Right lung (tissue), 10 donors: ENCODE data around the gene NBPF9. TPM values are rescaled to one million over a fixed set of nuclear protein-coding genes. Genes with fewer than 3 reads are reported as not detected.
"Not testable (repeated sequence)": the region's sequence is repeated elsewhere in the genome, so short reads cannot be mapped to it uniquely, and the experiment has no call there.

ENCODE experiments used
- DNase-seq, 2 donors: peaks; one replicate each; pipeline ENCODE4 v3.0.0-alpha.2; 2013
- long read RNA-seq, 8 donors: transcript quantifications; one replicate each; lab custom pipeline, GENCODE V29; 2026
- polyA plus RNA-seq, 5 donors: library from polyadenylated mRNA; unstranded; fragments of 120-200 nt; gene quantifications; one replicate each; pipeline versions ENCODE4 v1.2.1 to v1.2.3, GENCODE V29; 2013; ENCODE audit warnings: inconsistent platforms in 1 of 5, low replicate concordance in 1 of 5; ENCODE audit not compliant: insufficient read length in 5 of 5, insufficient read depth in 1 of 5

Gene NBPF9
- 10 to 100 TPM; 44.8 to 64.4 (median 53.5) TPM for polyA plus RNA-seq
- long read RNA-seq, donor 1, partial matches to known transcripts: 14 of 14 reads
- long read RNA-seq, donor 1, other reads (novel, unspliced or antisense): 0 of 14 reads
- long read RNA-seq, donor 2: 0 reads
- long read RNA-seq, donor 3: 0 reads
- long read RNA-seq, donor 4: 0 reads
- long read RNA-seq, donor 5, full-length matches to known transcripts: 1 of 1 reads
- long read RNA-seq, donor 5, partial matches to known transcripts: 0 of 1 reads
- long read RNA-seq, donor 5, other reads (novel, unspliced or antisense): 0 of 1 reads
- long read RNA-seq, donor 6: 0 reads
- long read RNA-seq, donor 7: 0 reads
- long read RNA-seq, donor 8: 0 reads

DNA sequence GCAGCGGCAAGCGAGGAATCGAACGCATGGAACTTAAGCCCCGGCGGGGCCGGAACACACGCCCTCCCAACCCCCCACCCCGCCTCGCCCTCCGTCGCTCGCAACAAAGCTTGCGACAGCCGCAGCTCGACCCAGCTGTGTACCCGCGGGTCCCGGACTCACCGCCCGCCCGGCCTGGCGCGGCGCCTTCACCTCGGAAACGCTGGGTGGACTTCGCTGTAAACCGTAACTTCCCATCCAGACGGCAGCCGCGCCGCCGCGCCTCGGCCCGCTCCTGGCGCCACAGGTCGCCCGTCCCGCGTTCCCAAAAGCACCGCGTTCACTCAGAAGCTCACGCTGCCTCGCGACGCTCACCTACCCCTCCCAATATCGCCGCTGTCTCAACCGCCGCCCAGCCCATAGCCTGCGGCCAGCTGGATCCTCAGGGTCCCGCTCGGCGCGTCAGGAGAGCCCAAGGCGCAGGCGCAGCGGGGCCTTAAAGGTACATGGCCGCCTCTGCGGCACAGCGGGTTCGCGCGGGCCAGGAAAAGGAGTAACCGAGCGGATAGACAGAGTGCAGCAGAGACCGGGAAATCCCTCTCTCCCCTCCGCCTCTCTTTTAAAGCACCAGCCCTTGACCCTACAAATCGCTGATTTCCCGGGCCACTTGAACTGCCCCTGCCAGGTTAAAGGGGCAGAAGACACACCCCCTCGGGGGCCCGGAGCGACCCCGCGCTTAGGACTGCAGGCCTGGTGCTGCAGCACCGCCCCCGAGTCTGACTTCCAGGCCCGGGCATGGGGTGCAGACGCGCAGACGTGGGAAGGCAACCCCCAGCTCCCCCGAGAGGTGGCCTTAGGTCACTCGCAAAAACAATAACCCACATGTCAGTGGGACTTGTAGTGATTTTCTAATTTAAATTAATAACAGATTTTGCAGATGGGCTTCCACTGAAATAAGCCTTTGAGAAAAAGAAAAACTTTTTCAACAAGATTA, at the start of gene NBPF9:
NBPF9 (minus strand) TSS at position 443 of the 973 bp plus-strand sequence. CDS start 21,412 bp downstream, outside the sequence.
- peak; percentile 41 to 70 for DNase-seq

DNA sequence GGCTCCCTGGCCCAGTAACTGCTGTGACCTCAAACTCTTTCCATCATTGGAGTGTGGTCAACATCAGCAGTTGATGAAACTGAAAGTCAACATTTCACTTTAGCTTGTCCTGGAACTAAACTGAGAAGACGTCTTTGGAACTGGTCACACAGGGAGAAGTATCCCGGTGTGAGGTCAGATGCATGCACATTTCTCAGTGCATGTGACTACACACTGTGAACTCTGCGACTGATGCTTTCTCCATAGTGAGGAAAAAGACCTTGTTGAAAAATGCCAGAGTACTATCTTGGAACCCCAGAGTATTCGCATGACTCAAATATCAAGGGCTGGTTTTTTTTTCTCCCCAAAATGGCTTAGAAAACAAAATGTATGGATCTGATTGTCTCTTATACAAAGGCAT, 46.6 kb upstream of the NBPF9 start:
- DNase-seq: not testable (repeated sequence)

GRCh38 chr1:149137585-149137984, 34.2 kb upstream of the NBPF9 start:
- DNase-seq: not testable (repeated sequence)

DNA sequence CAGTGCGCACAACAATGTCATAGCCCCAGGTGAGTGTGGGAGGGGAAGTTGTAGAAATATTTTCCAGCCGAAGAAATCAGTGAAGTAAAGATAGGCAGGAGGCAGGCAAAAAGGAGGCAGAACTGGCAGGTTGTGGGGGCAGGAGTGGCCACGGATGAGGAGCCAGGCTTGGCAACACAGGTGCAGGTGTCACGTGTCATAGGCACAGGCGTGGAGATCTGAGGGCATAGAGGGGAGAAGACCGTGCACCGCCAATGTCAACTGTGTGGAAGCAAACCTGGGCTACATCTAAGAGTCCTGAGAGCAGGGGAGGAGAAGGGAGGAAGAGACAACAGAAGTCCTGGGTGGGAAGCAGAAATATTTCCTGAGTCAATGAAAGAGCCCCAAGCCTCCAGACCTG, 27.6 kb upstream of the NBPF9 start:
- DNase-seq: not testable (repeated sequence)

GRCh38 chr1:149129245-149129644, 25.9 kb upstream of the NBPF9 start:
- not testable (repeated sequence) for DNase-seq

- DNase-seq: not testable (repeated sequence)
Measured at GRCh38 chr1:149126555-149127145, 23.3 kb upstream of the NBPF9 start.

DNA sequence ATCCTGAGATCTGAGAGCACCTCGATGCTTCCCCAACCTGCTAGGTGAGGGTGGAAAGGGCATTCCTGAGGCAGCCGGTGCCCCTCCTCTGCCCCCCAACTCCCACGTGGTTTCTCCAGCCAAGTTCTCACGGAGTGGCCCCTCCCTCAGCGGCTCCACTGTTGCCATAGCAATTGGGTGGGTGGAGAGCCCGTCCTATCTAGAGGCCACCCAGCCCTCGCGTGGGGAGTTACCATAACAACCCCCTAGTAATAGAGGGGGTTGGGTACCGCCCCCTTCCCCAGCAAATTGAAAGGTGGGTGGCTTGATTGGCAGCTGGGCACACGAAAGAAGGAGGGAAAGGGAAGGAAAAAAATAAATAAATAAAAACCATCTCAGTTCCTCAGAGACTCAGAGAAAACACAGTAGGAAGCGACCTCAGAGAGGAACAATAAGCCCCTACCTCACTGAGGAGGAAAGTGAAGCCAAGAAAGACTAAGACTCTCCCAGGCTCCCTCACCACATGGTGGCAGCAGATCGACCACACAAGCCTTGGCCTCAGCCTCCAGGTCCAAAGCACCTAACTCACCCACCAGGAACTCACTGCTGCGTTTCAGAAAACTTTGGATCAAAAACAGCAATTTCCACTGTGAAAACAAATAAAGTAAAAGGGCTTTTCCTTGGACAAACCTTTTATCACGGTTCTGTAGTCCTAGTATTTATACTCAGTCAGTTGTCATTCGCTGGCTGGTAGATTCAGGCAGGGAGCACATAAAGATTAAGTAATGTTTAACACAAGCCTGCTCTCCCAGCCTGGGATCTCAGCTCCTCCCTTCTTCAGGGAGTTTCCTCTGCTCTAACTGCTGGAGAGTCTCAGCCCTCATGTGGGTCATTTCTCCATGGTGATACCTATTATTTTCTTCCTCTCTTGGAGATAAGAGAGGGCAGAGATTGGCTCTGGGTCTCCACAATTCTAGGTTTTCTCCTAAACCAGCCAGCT, 20.9 kb upstream of the NBPF9 start:
- peak; percentile 2 to 5 for DNase-seq

GRCh38 chr1:149112828-149113227, 9.5 kb upstream of the NBPF9 start:
- not testable (repeated sequence) for DNase-seq

GRCh38 chr1:149110343-149110742, 7.0 kb upstream of the NBPF9 start:
- DNase-seq: not testable (repeated sequence)

DNA sequence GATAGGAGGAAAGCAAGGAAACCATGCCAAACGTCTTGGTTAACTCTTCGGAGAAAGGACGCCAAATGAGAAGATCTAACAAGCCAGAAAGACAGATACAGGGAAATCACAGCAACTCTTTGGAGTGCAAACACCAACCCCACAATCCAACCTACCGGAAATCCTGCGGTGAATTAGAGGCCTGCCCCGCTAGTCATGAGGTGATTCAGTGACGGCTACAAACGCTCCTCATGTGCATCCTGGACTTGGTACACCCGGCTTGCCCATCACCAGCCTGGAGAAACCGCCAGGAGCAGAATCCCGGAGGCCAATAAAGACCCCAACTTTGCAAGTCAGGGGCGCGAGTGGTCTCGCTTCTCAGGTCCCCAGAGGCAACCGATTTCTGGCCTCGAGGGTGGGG, 777 bp downstream of the NBPF9 start:
- DNase-seq: not testable (repeated sequence)

DNA sequence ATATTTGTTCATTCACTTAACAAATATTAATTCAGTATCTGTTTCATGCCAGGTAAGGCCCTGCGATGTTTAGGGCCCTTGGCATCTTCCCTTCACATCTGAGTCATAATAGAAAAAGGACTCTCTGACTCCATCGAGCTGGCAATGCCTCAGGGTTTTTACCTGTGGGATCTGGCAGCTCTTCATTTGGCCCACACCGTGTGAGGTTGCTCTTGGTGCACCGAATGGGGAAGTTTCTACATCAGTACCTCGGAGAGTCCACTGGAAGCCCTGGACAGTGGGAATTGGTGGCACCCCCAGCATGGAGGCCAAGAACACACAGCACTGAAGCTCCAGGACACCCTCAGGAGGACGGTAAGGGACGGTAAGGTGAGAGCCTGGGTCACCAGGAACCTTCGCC, 5.1 kb downstream of the NBPF9 start:
- not testable (repeated sequence) for DNase-seq

DNA sequence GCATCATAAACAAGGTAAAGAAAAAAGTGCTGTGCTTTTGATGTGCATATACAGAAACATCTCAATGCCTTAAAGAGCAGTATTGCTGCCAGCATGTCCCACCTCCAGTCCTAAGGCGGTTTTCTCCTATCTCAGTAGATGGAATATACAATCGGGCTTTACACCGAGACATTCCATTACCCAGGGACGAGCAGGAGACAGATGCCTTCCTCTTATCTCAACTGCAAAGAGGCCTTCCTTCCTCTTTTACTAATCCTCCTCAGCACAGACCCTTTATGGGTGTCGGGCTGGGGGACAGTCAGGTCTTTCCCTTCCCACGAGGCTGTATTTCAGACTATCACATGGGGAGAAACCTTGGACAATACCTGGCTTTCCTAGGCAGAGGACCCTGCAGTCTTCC, 10.2 kb downstream of the NBPF9 start:
- not testable (repeated sequence) for DNase-seq

GRCh38 chr1:149075505-149076127, 27.7 kb downstream of the NBPF9 start:
- not testable (repeated sequence) for DNase-seq

- not testable (repeated sequence) for DNase-seq
Measured at GRCh38 chr1:149064611-149065010, 38.7 kb downstream of the NBPF9 start.

GRCh38 chr1:149043056-149043455, 60.3 kb downstream of the NBPF9 start:
- not testable (repeated sequence) for DNase-seq

GRCh38 chr1:149033916-149034315, 69.4 kb downstream of the NBPF9 start:
- DNase-seq: not testable (repeated sequence)

GRCh38 chr1:149024327-149024726, 79.0 kb downstream of the NBPF9 start:
- not testable (repeated sequence) for DNase-seq

- not testable (repeated sequence) for DNase-seq
Measured at GRCh38 chr1:149018577-149018976, 84.8 kb downstream of the NBPF9 start.

GRCh38 chr1:149016626-149017025, 86.7 kb downstream of the NBPF9 start:
- DNase-seq: not testable (repeated sequence)

GRCh38 chr1:149015522-149015921, 87.8 kb downstream of the NBPF9 start:
- DNase-seq: not testable (repeated sequence)
